ENCODE measurements around the gene MDGA2. TPM values are rescaled to one million over a fixed set of nuclear protein-coding genes. Genes with fewer than 3 reads are reported as not detected.
"Not testable (repeated sequence)": the region's sequence is repeated elsewhere in the genome, so short reads cannot be mapped to it uniquely, and the experiment has no call there.

The MDGA2 gene
- total and polyA plus RNA-seq, 7 experiments from 2014 or later = not detected

DNA sequence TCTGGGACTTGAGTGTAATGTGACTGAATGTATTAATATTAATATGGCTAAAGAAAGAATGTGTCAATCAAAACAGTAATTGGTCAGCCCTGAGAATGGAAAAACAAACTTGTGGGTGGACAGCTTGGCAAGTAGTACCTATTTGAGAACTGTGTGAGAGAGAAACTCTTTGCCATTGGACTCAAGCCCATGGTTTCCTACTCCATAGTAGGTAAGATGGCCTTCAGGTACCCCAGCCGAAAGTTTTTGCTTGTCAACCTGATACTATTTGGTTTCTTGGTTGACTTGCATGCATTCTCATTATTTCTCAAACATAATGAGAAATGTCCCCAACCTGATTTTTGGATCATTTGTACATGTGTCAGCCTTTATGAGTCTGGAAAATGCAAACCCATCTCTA is 391.1 kb downstream of the MDGA2 start:
- H3K36me3 ChIP-seq (ENCODE audit: control insufficient read depth in 2 of 3, insufficient read depth in 3 of 3, low read length in 3 of 3) = no peaks in the 10 kb centered on the region
- no peak overlapping the region for H3K4me3 Mint-ChIP-seq
- POLR2A ChIA-PET = no interaction called here

DNA sequence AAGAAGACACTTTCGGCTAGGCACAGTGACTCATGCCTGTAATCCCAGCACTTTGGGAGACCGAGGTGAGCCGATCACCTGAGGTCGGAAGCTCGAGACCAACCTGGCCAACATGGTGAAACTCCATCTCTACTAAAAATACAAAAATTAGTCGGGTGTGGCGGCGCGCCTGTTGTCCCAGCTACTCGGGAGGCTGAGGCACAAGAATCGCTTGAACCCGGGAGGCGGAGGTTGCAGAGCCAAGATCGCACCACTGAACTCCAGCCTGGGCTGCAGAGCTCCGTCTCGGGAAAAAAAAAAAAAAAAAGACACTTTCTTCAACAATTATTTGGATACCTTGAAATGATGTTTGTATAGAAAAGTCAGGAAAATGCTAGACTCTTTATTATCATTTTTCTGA is 393.6 kb downstream of the MDGA2 start:
- H3K9me3 ChIP-seq (ENCODE audit: control insufficient read depth in 2 of 3, low read length in 3 of 3); ATAC-seq; intact Hi-C loops (cut with micrococcal nuclease); H3K27me3 ChIP-seq (ENCODE audit: control insufficient read depth in 2 of 2, insufficient read depth in 2 of 2, low read length in 2 of 2); H3K36me3 ChIP-seq (ENCODE audit: control insufficient read depth in 2 of 3, insufficient read depth in 3 of 3, low read length in 3 of 3); H3K27me3 Mint-ChIP-seq; POLR2A ChIA-PET; H3K4me1 ChIP-seq (ENCODE audit: control insufficient read depth in 2 of 2, insufficient read depth in 2 of 2, low read length in 2 of 2); H3K4me3 ChIP-seq (ENCODE audit: low read length); H3K36me3 Mint-ChIP-seq; H3K4me1 Mint-ChIP-seq; DNase-seq; H3K9me3 Mint-ChIP-seq; H3K27ac Mint-ChIP-seq; H3K4me3 Mint-ChIP-seq; CTCF ChIA-PET; H3K27ac ChIP-seq (ENCODE audit: low read depth, low read length): not testable (repeated sequence)

More for the DNA sequence above, 391.1 kb downstream of the MDGA2 start:
- Histone ChIP-seq H3K4me1 (ENCODE audit: control insufficient read depth in 2 of 2, insufficient read depth in 2 of 2, low read length in 2 of 2) (no peaks in the 10 kb centered on the region), H3K4me3 (ENCODE audit: low read length) (no peak overlapping the region), H3K27me3 (ENCODE audit: control insufficient read depth in 2 of 2, insufficient read depth in 2 of 2, low read length in 2 of 2) (no peaks in the 10 kb centered on the region), H3K27ac (ENCODE audit: low read depth, low read length) (no peak overlapping the region), H3K9me3 (ENCODE audit: control insufficient read depth in 2 of 3, low read length in 3 of 3) (no peaks in the 10 kb centered on the region)
- Mint-ChIP-seq H3K4me1 (no peaks in the 10 kb centered on the region), H3K9me3 (peaks cover 0 to 5% (median 0%) of the 10 kb centered on the region in 11 donors), H3K27ac (no peak overlapping the region), H3K27me3 (no peaks in the 10 kb centered on the region), H3K36me3 (no peaks in the 10 kb centered on the region)
- intact Hi-C loops (cut with micrococcal nuclease) = no loop called here
- CTCF ChIA-PET = no interaction called here
- DNase-seq (no peak), ATAC-seq (no peak)

DNA sequence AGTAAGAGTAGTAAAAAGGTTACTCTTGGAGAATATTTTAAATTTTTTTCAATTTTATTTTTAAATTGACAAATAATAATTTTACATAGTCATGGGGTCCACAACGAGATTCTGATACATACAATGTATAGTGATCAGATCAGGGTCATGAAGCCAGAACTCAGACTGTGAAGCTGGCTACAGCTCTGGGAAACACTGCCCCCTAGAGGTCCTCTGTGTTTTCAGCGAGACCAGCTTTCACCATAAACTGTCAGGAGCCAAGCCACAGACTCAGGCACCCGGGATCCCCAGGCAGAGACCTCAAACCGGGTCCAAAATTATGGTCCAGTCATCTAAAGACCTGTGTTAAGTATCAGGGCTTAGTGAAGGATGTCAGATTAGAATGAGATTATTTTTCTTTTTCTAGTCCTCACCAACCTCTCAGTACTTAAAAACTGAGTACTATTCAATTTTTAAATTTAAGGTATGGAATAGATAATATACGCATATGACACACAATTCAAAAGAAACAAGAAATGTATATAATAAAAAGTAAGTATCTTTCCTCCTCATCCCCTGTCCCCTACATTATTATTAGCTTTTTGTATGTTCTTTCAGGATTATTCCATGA is 397.1 kb downstream of the MDGA2 start:
- Mint-ChIP-seq H3K36me3 (no peaks in the 10 kb centered on the region), H3K9me3 (peaks cover 0 to 6% (median 0%) of the 10 kb centered on the region in 11 donors), H3K4me3 (no peak overlapping the region), H3K27ac (no peak overlapping the region), H3K4me1 (no peaks in the 10 kb centered on the region), H3K27me3 (no peaks in the 10 kb centered on the region)
- no peaks in the 10 kb centered on the region for H3K27me3 ChIP-seq (ENCODE audit: control insufficient read depth in 2 of 2, insufficient read depth in 2 of 2, low read length in 2 of 2)
- no peaks in the 10 kb centered on the region for H3K36me3 ChIP-seq (ENCODE audit: control insufficient read depth in 2 of 3, insufficient read depth in 3 of 3, low read length in 3 of 3)
- H3K4me1 ChIP-seq (ENCODE audit: control insufficient read depth in 2 of 2, insufficient read depth in 2 of 2, low read length in 2 of 2) = no peaks in the 10 kb centered on the region
- peak in 4 of 9 donors; percentile 0 to 26 (median 3) for DNase-seq
- H3K9me3 ChIP-seq (ENCODE audit: control insufficient read depth in 2 of 3, low read length in 3 of 3) = no peaks in the 10 kb centered on the region
- ChIA-PET POLR2A (no interaction called here), CTCF (no interaction called here)
- no peak for ATAC-seq
- H3K27ac ChIP-seq (ENCODE audit: low read depth, low read length) = no peak overlapping the region
- H3K4me3 ChIP-seq (ENCODE audit: low read length) = no peak overlapping the region
- intact Hi-C loops (cut with micrococcal nuclease) = loop anchor here in 1 of 2 donors (5.0 to 10.0 kb wide), 2 partner anchors 696 to 1854 kb away; no protein-coding TSS in a partner anchor

DNA sequence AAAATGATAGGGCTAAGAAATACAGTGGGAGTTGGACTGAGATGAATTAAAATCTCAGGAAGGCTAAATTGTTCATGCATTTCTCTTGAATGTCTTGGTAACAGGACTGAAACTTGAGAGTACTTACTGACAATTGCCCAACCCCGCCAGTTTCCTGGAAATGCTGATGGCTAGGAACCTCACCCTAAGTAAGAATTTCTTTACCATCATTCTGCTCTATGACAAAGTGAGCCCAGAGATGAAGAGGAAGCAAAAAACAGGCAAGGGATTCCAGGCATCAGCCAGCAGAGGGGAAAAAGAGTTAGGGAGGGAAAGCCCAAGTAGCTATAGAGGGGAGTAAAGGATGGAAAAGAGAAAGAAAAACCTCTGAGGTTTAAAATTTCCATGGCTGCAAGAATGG is 397.7 kb downstream of the MDGA2 start:
- ChIA-PET POLR2A (no interaction called here), CTCF (no interaction called here)
- no peak overlapping the region for H3K27ac Mint-ChIP-seq
- Histone ChIP-seq H3K9me3 (ENCODE audit: control insufficient read depth in 2 of 3, low read length in 3 of 3) (no peaks in the 10 kb centered on the region), H3K36me3 (ENCODE audit: control insufficient read depth in 2 of 3, insufficient read depth in 3 of 3, low read length in 3 of 3) (no peaks in the 10 kb centered on the region), H3K27me3 (ENCODE audit: control insufficient read depth in 2 of 2, insufficient read depth in 2 of 2, low read length in 2 of 2) (no peaks in the 10 kb centered on the region), H3K4me3 (ENCODE audit: low read length) (no peak overlapping the region), H3K4me1 (ENCODE audit: control insufficient read depth in 2 of 2, insufficient read depth in 2 of 2, low read length in 2 of 2) (no peaks in the 10 kb centered on the region), H3K27ac (ENCODE audit: low read depth, low read length) (no peak overlapping the region)
- no peak for ATAC-seq
- intact Hi-C loops (cut with micrococcal nuclease) = loop anchor here in 1 of 2 donors (5.0 to 10.0 kb wide), 2 partner anchors 695 to 1853 kb away; no protein-coding TSS in a partner anchor
- H3K4me1 Mint-ChIP-seq = no peaks in the 10 kb centered on the region
- H3K36me3 Mint-ChIP-seq = no peaks in the 10 kb centered on the region
- H3K27me3 Mint-ChIP-seq = no peaks in the 10 kb centered on the region
- H3K9me3 Mint-ChIP-seq = peaks cover 0 to 6% (median 0%) of the 10 kb centered on the region in 11 donors
- H3K4me3 Mint-ChIP-seq = no peak overlapping the region
- no peak for DNase-seq

DNA sequence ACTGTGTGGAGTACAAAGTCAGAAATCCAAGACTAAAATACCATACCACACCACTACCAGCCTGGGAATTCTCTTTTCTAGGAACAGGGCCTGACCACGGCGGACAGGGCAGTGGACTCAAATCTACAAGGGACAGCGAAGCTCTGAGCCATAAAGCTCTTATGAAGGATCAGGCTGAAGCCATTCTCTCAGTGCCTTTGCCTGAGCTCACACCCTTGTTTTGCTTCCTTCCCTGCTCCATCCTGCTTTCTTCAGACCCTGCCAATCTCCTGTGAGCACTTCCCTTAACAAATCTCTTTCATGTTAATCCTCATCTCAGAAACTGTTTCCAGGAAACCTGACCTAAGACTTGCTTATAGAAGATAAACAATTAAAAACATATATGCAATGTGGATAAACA is 398.5 kb downstream of the MDGA2 start:
- Histone ChIP-seq H3K36me3 (ENCODE audit: control insufficient read depth in 2 of 3, insufficient read depth in 3 of 3, low read length in 3 of 3) (no peaks in the 10 kb centered on the region), H3K4me3 (ENCODE audit: low read length) (no peak overlapping the region), H3K27me3 (ENCODE audit: control insufficient read depth in 2 of 2, insufficient read depth in 2 of 2, low read length in 2 of 2) (no peaks in the 10 kb centered on the region), H3K4me1 (ENCODE audit: control insufficient read depth in 2 of 2, insufficient read depth in 2 of 2, low read length in 2 of 2) (no peaks in the 10 kb centered on the region), H3K9me3 (ENCODE audit: control insufficient read depth in 2 of 3, low read length in 3 of 3) (no peaks in the 10 kb centered on the region), H3K27ac (ENCODE audit: low read depth, low read length) (no peak overlapping the region)
- CTCF ChIA-PET = no interaction called here
- DNase-seq (no peak), ATAC-seq (no peak)
- no peaks in the 10 kb centered on the region for H3K27me3 Mint-ChIP-seq
- POLR2A ChIA-PET = no interaction called here
- H3K4me3 Mint-ChIP-seq = no peak overlapping the region
- intact Hi-C loops (cut with micrococcal nuclease) = loop anchor here in 1 of 2 donors (5.0 to 10.0 kb wide), 2 partner anchors 695 to 1852 kb away; no protein-coding TSS in a partner anchor
- no peak overlapping the region for H3K27ac Mint-ChIP-seq
- no peaks in the 10 kb centered on the region for H3K4me1 Mint-ChIP-seq
- peaks cover 0 to 6% (median 0%) of the 10 kb centered on the region in 11 donors for H3K9me3 Mint-ChIP-seq
- no peaks in the 10 kb centered on the region for H3K36me3 Mint-ChIP-seq

DNA sequence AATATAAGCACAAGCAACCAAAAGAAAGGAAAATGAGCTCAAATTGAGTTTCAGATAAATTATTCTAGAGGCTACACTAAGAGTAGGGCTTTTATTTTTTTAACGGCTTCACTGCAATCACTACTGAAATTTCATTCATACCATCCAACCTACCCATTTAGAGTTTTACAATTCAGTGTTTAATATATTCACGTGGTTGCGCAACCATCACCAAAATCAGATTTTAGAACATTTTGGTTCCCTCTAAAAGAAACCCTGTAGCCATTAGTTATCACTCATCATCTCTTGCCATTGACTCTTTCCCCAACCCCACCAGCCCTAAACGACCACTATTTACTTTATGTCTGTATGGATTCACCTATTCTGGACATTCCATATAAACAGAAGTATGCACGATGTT is 401.5 kb downstream of the MDGA2 start:
- Mint-ChIP-seq H3K9me3 (peaks cover 0 to 6% (median 0%) of the 10 kb centered on the region in 11 donors), H3K36me3 (no peaks in the 10 kb centered on the region), H3K4me3 (no peak overlapping the region), H3K4me1 (no peaks in the 10 kb centered on the region), H3K27ac (no peak overlapping the region), H3K27me3 (no peaks in the 10 kb centered on the region)
- H3K27ac ChIP-seq (ENCODE audit: low read depth, low read length) = no peak overlapping the region
- intact Hi-C loops (cut with micrococcal nuclease) = loop anchor here in 1 of 2 donors (10.0 kb wide), 1 partner anchor 1849 kb away; no protein-coding TSS in a partner anchor
- POLR2A ChIA-PET = no interaction called here
- H3K9me3 ChIP-seq (ENCODE audit: control insufficient read depth in 2 of 3, low read length in 3 of 3) = no peaks in the 10 kb centered on the region
- no peaks in the 10 kb centered on the region for H3K4me1 ChIP-seq (ENCODE audit: control insufficient read depth in 2 of 2, insufficient read depth in 2 of 2, low read length in 2 of 2)
- no peaks in the 10 kb centered on the region for H3K36me3 ChIP-seq (ENCODE audit: control insufficient read depth in 2 of 3, insufficient read depth in 3 of 3, low read length in 3 of 3)
- H3K4me3 ChIP-seq (ENCODE audit: low read length) = no peak overlapping the region
- ATAC-seq = no peak
- no peak for DNase-seq
- CTCF ChIA-PET = no interaction called here
- H3K27me3 ChIP-seq (ENCODE audit: control insufficient read depth in 2 of 2, insufficient read depth in 2 of 2, low read length in 2 of 2) = no peaks in the 10 kb centered on the region

DNA sequence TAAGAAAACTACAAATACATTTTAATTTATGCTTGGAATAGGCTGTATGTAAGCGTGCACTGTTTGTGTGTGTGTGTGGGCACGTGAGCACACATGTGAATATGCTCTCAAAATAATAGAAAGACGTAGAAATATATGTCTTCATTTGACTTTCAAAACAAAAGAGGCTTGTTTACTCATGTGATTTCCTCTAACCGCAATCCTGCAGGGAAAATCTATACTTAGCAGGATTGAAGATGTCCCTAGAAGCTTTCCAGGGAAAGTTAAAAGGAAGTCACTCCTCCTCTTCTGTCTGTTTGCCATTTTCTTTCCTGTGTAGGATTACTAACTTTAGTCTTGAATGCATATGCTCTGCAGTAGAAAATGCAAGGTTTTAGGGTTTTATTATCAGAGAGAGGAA is 404.7 kb downstream of the MDGA2 start:
- Mint-ChIP-seq H3K4me1 (no peaks in the 10 kb centered on the region), H3K9me3 (peaks cover 0 to 13% (median 2%) of the 10 kb centered on the region in 11 donors), H3K4me3 (no peak overlapping the region), H3K36me3 (no peaks in the 10 kb centered on the region), H3K27ac (no peak overlapping the region), H3K27me3 (no peaks in the 10 kb centered on the region)
- Histone ChIP-seq H3K9me3 (ENCODE audit: control insufficient read depth in 2 of 3, low read length in 3 of 3) (no peaks in the 10 kb centered on the region), H3K4me3 (ENCODE audit: low read length) (no peak overlapping the region), H3K27me3 (ENCODE audit: control insufficient read depth in 2 of 2, insufficient read depth in 2 of 2, low read length in 2 of 2) (no peaks in the 10 kb centered on the region), H3K36me3 (ENCODE audit: control insufficient read depth in 2 of 3, insufficient read depth in 3 of 3, low read length in 3 of 3) (no peaks in the 10 kb centered on the region), H3K27ac (ENCODE audit: low read depth, low read length) (no peak overlapping the region), H3K4me1 (ENCODE audit: control insufficient read depth in 2 of 2, insufficient read depth in 2 of 2, low read length in 2 of 2) (no peaks in the 10 kb centered on the region)
- POLR2A ChIA-PET = no interaction called here
- ATAC-seq (no peak), DNase-seq (no peak)
- CTCF ChIA-PET = no interaction called here
- intact Hi-C loops (cut with micrococcal nuclease) = loop anchor here in 1 of 2 donors (10.0 kb wide), 1 partner anchor 1846 kb away; no protein-coding TSS in a partner anchor
